PC-9 (cell line): ENCODE results near the gene LRRC23. TPM values are rescaled to one million over a fixed set of nuclear protein-coding genes. Genes with fewer than 3 reads are reported as not detected.
"Not testable (repeated sequence)": the region's sequence is repeated elsewhere in the genome, so short reads cannot be mapped to it uniquely, and the experiment has no call there.

Source experiments
- BruUV-seq: library from RNA; stranded (reverse); fragments of 400-500 nt; replicated peaks from 2 replicates; lab custom pipeline; 2021; lab: Mats Ljungman, UMichigan
- CTCF ChIA-PET: fragments of 300-600 bp; sonication (Branson Sonifier 250); formaldehyde crosslinking; loops from one replicate; lab custom pipeline; 2022; ENCODE audit warnings: antibody characterized with exemption; lab: Charles Lee
- POLR2A ChIA-PET: fragments of 300-600 bp; sonication (Branson Sonifier 250); formaldehyde crosslinking; loops from one replicate; lab custom pipeline; 2022; ENCODE audit warnings: antibody characterized with exemption; ENCODE audit not compliant: unreplicated experiment; lab: Charles Lee
- DNase-seq, 2 experiments: peaks; one replicate each; pipeline versions ENCODE4 v3.0.0 to v3.0.0-alpha.2; 2015 to 2022; ENCODE audit warnings: mixed read lengths in 1 of 2
- H2AFZ ChIP-seq: fragments of 200-600 bp; sonication (generic); 2 replicates; pipeline ENCODE4 v1.8.1; 2017; ENCODE audit warnings: antibody characterized with exemption
- H3F3A ChIP-seq: fragments of 200-600 bp; sonication (generic); 2 replicates; pipeline ENCODE4 v1.8.1; 2017; ENCODE audit warnings: antibody characterized with exemption, mild to moderate bottlenecking, low read depth; ENCODE audit not compliant: insufficient read depth
- H3K27ac ChIP-seq: fragments of 200-600 bp; sonication (generic); 2 replicates; pipeline ENCODE4 v1.6.1; 2016; ENCODE audit warnings: mixed run types
- H3K27me3 ChIP-seq: fragments of 200-600 bp; sonication (generic); 2 replicates; pipeline ENCODE4 v1.6.1; 2016; ENCODE audit warnings: low read depth, mixed run types; ENCODE audit not compliant: insufficient read depth
- H3K36me3 ChIP-seq: fragments of 200-600 bp; sonication (generic); 2 replicates; pipeline ENCODE4 v1.6.1; 2016; ENCODE audit warnings: low read depth, mixed run types
- H3K4me1 ChIP-seq: fragments of 200-600 bp; sonication (generic); replicated peaks from 2 replicates; pipeline ENCODE4 v1.6.1; 2016; ENCODE audit warnings: mixed run types; ENCODE audit not compliant: insufficient read depth
- H3K4me2 ChIP-seq: fragments of 200-600 bp; sonication (generic); 2 replicates; pipeline ENCODE4 v1.6.1; 2017; ENCODE audit warnings: mixed run types
- H3K4me3 ChIP-seq: fragments of 200-600 bp; sonication (generic); 2 replicates; pipeline ENCODE4 v1.6.1; 2016; ENCODE audit warnings: mixed run types
- H3K79me2 ChIP-seq: fragments of 200-600 bp; sonication (generic); 2 replicates; pipeline ENCODE4 v1.6.1; 2017; ENCODE audit warnings: low read depth, mixed run types
- H3K9me2 ChIP-seq: fragments of 200-600 bp; sonication (generic); 2 replicates; pipeline ENCODE4 v1.8.1; 2017; ENCODE audit warnings: mild to moderate bottlenecking; ENCODE audit not compliant: insufficient read depth
- H3K9me3 ChIP-seq: fragments of 200-600 bp; sonication (generic); 2 replicates; pipeline ENCODE4 v1.8.1; 2016; ENCODE audit warnings: low read depth; ENCODE audit not compliant: insufficient read depth
- H4K20me1 ChIP-seq: fragments of 200-600 bp; sonication (generic); 2 replicates; pipeline ENCODE4 v1.8.1; 2017; ENCODE audit not compliant: insufficient read depth
- EZH2 ChIP-seq: fragments of 200-600 bp; sonication (generic); IDR thresholded peaks from 2 replicates; pipeline ENCODE4 v1.8.0; 2017; ENCODE audit warnings: antibody characterized with exemption, low read depth
- intact Hi-C: fragments of 100-400 bp; cut with micrococcal nuclease; formaldehyde crosslinking; loops from one replicate; pipeline ENCODE4 v1.10.0; 2022; ENCODE audit not compliant: unreplicated experiment
- total RNA-seq: library from RNA; stranded (reverse); gene quantifications from 2 replicates; pipeline ENCODE4 v1.2.3, GENCODE V29; 2021
- TF ChIP-seq, protein P1 (sequence below): fragments of 200-600 bp; sonication (generic); conservative IDR thresholded peaks from 2 replicates; pipeline ENCODE4 v1.6.1; 2017; ENCODE audit warnings: mixed run types, antibody characterized with exemption, mild to moderate bottlenecking, moderate library complexity

The LRRC23 gene
- total RNA-seq, 1 experiment from 2014 or later: 29.3 TPM

- Histone ChIP-seq H3K36me3 (peaks cover 15% of the 10 kb centered on the region), H3K27me3 (no peaks in the 10 kb centered on the region), H3K79me2 (peaks cover 39% of the 10 kb centered on the region), H3F3A (peaks cover 74% of the 10 kb centered on the region), H3K27ac (peak overlapping the region; percentile 72), H2AFZ (peak overlapping the region; percentile 76; the same call in 1 of the 2 replicates), H3K9me3 (no peaks in the 10 kb centered on the region), H3K4me2 (peak overlapping the region; percentile 79), H3K4me3 (peak overlapping the region; percentile 97), H3K4me1 (peaks cover 32% of the 10 kb centered on the region), H3K9me2 (no peaks in the 10 kb centered on the region), H4K20me1 (peaks cover 41% of the 10 kb centered on the region)
- intact Hi-C loops: loop anchor here (1.0 to 2.0 kb wide), 6 partner anchors 70 to 320 kb away; partner anchors contain the start of genes C1RL and LPCAT3
- TF ChIP-seq EZH2: no peak
- TF ChIP-seq, protein P1, sequence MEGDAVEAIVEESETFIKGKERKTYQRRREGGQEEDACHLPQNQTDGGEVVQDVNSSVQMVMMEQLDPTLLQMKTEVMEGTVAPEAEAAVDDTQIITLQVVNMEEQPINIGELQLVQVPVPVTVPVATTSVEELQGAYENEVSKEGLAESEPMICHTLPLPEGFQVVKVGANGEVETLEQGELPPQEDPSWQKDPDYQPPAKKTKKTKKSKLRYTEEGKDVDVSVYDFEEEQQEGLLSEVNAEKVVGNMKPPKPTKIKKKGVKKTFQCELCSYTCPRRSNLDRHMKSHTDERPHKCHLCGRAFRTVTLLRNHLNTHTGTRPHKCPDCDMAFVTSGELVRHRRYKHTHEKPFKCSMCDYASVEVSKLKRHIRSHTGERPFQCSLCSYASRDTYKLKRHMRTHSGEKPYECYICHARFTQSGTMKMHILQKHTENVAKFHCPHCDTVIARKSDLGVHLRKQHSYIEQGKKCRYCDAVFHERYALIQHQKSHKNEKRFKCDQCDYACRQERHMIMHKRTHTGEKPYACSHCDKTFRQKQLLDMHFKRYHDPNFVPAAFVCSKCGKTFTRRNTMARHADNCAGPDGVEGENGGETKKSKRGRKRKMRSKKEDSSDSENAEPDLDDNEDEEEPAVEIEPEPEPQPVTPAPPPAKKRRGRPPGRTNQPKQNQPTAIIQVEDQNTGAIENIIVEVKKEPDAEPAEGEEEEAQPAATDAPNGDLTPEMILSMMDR: no peak; the same call in 1 of the 2 replicates
- CTCF ChIA-PET: interaction anchor here (0.6 to 1.4 kb wide), 7 partner anchors 24 to 736 kb away, joined by 3 to 15 read pairs (median 5); partner anchors contain the start of gene MLF2
- no peak for DNase-seq
- BruUV-seq: no TSS peak
- POLR2A ChIA-PET: interaction anchor here (0.5 to 0.7 kb wide), 6 partner anchors 18 to 1061 kb away, joined by 3 to 5 read pairs (median 4); partner anchors contain the start of genes CDCA3 and MLF2
Observed at GRCh38 chr12:6868211-6869048, 36.2 kb upstream of the LRRC23 start.

DNA sequence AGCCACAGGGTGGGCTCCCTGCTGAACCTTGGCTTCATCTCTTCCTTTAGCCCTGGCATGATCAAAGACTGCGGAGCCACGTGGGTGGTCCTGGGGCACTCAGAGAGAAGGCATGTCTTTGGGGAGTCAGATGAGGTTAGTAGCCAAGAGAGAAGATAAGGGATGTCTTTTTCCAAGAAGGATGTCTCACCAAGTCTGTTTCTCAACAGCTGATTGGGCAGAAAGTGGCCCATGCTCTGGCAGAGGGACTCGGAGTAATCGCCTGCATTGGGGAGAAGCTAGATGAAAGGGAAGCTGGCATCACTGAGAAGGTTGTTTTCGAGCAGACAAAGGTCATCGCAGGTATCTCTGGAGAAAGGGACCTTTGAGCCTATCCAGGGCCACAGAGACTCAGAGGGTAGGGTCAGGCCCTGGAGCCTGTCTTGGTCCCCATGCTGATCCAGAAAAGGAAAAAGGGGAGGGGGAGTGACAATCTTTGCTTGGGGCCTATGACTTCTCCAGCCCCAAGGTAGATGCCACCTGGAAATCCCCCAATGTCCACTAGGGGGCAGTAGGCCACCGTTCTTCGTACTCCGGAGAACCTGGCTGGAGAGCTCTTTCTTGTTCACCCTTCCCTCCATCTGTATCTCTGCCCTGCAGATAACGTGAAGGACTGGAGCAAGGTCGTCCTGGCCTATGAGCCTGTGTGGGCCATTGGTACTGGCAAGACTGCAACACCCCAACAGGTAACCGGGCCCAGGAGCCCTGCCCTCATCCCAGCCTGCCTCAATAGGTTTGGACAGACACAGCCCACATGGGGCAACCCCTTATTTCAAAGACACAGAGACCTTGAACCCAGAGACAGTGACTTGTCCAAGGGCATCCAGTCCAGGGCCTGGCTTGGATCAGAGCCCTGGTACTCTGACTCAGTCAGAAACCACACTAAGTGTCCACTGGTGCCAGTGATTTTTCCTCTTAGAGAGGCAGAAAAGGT lies 35.3 kb upstream of the LRRC23 start:
- Histone ChIP-seq H3F3A (peaks cover 80% of the 10 kb centered on the region), H3K79me2 (peaks cover 39% of the 10 kb centered on the region), H4K20me1 (peaks cover 41% of the 10 kb centered on the region), H3K27me3 (no peaks in the 10 kb centered on the region), H3K9me3 (no peaks in the 10 kb centered on the region), H2AFZ (no peak overlapping the region), H3K9me2 (no peaks in the 10 kb centered on the region), H3K4me2 (peak overlapping the region; percentile 79), H3K4me3 (peak overlapping the region; percentile 97), H3K27ac (no peak overlapping the region), H3K4me1 (peaks cover 40% of the 10 kb centered on the region), H3K36me3 (peaks cover 15% of the 10 kb centered on the region)
- intact Hi-C loops: loop anchor here (1.0 to 5.0 kb wide), 7 partner anchors 69 to 319 kb away; partner anchors contain the start of genes C1R, C1RL and LPCAT3
- peak; percentile 71 to 89 for DNase-seq
- TF ChIP-seq, protein P1: peak; percentile 96
- no peak for TF ChIP-seq EZH2
- ChIA-PET POLR2A (interaction anchor here (0.5 to 1.0 kb wide), 12 partner anchors 17 to 1060 kb away, joined by 3 to 20 read pairs (median 4); partner anchors contain the start of genes C12orf57, CDCA3, RNU7-1 and USP5), CTCF (interaction anchor here (0.5 to 1.9 kb wide), 18 partner anchors 16 to 567 kb away, joined by 3 to 21 read pairs (median 5); partner anchors contain the start of genes C12orf57, MLF2 and RNU7-1)
- TSS peak; percentile 27 for BruUV-seq

GRCh38 chr12:6870304-6870703 lies 34.3 kb upstream of the LRRC23 start:
- H3K4me3 ChIP-seq, H3K27me3 ChIP-seq, POLR2A ChIA-PET, H3K9me3 ChIP-seq, H3K4me2 ChIP-seq, H3K9me2 ChIP-seq, H3K27ac ChIP-seq, H2AFZ ChIP-seq, DNase-seq, BruUV-seq: not testable (repeated sequence)
- peaks cover 41% of the 10 kb centered on the region for H4K20me1 ChIP-seq
- peaks cover 12% of the 10 kb centered on the region; the same call in 1 of the 2 replicates for H3K36me3 ChIP-seq
- H3K4me1 ChIP-seq: peaks cover 41% of the 10 kb centered on the region
- H3F3A ChIP-seq: peaks cover 78% of the 10 kb centered on the region
- CTCF ChIA-PET: interaction anchor here (0.6 to 1.9 kb wide), 3 partner anchors 57 to 91 kb away, joined by 3 to 21 read pairs (median 4); partner anchors contain the start of genes C12orf57 and RNU7-1
- intact Hi-C loops: loop anchor here (5.0 kb wide), 1 partner anchor 222 kb away; the partner anchor contains the start of gene C1R
- H3K79me2 ChIP-seq: peaks cover 39% of the 10 kb centered on the region
